Right lobe of liver (tissue), 4 donors: Measurements from ENCODE around the gene SEMA6B.

Source experiments
- POLR2A ChIP-seq: fragments of 450-650 bp; IDR thresholded peaks from one replicate; pipeline ENCODE4 v1.6.1; 2017; ENCODE audit warnings: antibody characterized with exemption, mild to moderate bottlenecking
- TF ChIP-seq, protein P1 (sequence below), 4 donors: fragments of 200-600 bp in 3 of 4; fragments of 450-650 bp in 1 of 4; IDR thresholded peaks; one replicate each; pipeline versions ENCODE4 v1.5.1 to v1.8.0; 2016 to 2022; ENCODE audit warnings: antibody characterized with exemption in 4 of 4, mild to moderate bottlenecking in 2 of 4
- donor health status: DM: no; HTN: no; CAD: no.
- donor health status: DM: no; HTN: no; CAD: no.
- donor health status: DM: no; HTN: yes; CAD: no.

DNA sequence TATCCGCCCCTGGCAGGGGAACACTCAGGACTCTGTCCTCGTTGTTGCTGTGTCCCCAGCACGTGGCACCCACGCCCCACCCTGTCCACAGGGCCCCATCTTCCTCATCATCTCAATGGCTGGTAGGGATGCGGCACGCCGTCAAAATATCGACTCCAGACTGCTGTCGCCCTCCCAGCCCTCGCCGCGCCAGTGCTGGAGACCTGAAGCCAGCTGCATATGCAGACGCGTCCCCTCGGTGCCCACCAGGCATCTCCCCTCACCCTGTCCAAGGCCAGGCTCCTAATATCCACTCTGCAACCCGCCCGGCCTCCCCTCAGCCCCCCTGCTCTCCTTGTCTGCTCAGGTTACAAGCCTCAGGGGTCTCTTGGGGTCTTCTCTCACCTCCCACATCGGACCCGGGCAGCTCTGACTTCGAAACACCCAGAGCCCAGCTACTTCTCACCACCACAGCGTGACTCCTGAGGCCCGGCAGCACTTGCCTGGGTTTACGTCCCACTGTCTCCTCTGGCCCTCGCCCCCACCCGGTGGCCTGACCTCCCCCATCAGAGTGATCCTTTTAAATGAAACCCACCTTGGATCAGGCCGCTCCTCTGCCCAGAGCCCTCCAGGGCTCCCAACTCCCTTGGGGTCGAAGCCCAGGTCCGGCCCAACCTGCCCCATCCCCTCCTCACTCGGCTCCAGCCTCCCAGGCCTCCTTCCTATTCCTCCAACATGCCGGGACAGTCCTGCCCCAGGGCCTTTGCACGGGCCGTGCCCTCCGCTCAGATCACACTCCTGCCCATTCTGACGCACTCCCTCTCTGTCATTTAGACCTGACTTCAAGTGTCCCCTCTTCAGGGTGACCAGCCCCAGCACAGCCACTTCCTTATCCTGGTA lies 53.7 kb downstream of the SEMA6B start:
- TF ChIP-seq POLR2A, result no peak
- TF ChIP-seq, protein P1, sequence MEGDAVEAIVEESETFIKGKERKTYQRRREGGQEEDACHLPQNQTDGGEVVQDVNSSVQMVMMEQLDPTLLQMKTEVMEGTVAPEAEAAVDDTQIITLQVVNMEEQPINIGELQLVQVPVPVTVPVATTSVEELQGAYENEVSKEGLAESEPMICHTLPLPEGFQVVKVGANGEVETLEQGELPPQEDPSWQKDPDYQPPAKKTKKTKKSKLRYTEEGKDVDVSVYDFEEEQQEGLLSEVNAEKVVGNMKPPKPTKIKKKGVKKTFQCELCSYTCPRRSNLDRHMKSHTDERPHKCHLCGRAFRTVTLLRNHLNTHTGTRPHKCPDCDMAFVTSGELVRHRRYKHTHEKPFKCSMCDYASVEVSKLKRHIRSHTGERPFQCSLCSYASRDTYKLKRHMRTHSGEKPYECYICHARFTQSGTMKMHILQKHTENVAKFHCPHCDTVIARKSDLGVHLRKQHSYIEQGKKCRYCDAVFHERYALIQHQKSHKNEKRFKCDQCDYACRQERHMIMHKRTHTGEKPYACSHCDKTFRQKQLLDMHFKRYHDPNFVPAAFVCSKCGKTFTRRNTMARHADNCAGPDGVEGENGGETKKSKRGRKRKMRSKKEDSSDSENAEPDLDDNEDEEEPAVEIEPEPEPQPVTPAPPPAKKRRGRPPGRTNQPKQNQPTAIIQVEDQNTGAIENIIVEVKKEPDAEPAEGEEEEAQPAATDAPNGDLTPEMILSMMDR (IDR thresholded peaks at IDR 0.05), result no peak
